ENCODE measurements around the gene SLC1A5. TPM values are rescaled to one million over a fixed set of nuclear protein-coding genes. Genes with fewer than 3 reads are reported as not detected.

SLC1A5 gene
- total RNA-seq, 1 experiment from 2014 or later, result 284 TPM

GRCh38 chr19:46818812-46819211 lies 30.4 kb upstream of the SLC1A5 start:
- no TSS peak for BruUV-seq (replicated peaks)
- H3K36me3 ChIP-seq (ENCODE audit: control insufficient read depth in 1 of 2, insufficient read depth in 2 of 2, low read length in 2 of 2), result no peaks in the 10 kb centered on the region
- H3K4me2 ChIP-seq (ENCODE audit: low read length), result no peak overlapping the region
- H3K4me3 ChIP-seq (replicated peaks in 1 of 2; ENCODE audit: low read depth in 1 of 2, low read length in 2 of 2), result no peak overlapping the region
- ChIA-PET POLR2A (no interaction called here), RAD21 (ENCODE audit: low non-redundant PET in 1 of 2, low total read pairs in 2 of 2, uncharacterized antibody in 2 of 2, unreplicated experiment in 2 of 2) (interaction anchor here in 1 of 2 experiments (0.7 kb wide), 1 partner anchor 13 kb away, joined by 4 read pairs; no protein-coding TSS in a partner anchor), CTCF (no interaction called here)
- H4K20me1 ChIP-seq (ENCODE audit: insufficient read depth), result no peaks in the 10 kb centered on the region
- H2AFZ ChIP-seq (ENCODE audit: low read depth, low read length, poor library complexity, severe bottlenecking), result no peak overlapping the region
- H3K79me2 ChIP-seq (ENCODE audit: insufficient read depth, low read length), result no peaks in the 10 kb centered on the region
- no peaks in the 10 kb centered on the region for H3K27me3 ChIP-seq (ENCODE audit: insufficient read depth, low read length)
- no peak for DNase-seq (ENCODE audit: low read depth, low spot score)
- H3K4me1 ChIP-seq (ENCODE audit: control insufficient read depth in 1 of 2, insufficient read depth in 2 of 2, low read length in 2 of 2), result peaks cover 12 to 36% of the 10 kb centered on the region in 2 experiments; a peak in 3 of 4 replicates
- intact Hi-C loops (cut with micrococcal nuclease), result no loop called here
- H3K9me2 ChIP-seq (ENCODE audit: insufficient read depth), result no peaks in the 10 kb centered on the region
- peak; percentile 35; the same call in 1 of the 2 replicates for ATAC-seq
- H3K27ac ChIP-seq (ENCODE audit: low read depth, low read length), result no peak overlapping the region
- TF ChIP-seq SP1 (IDR thresholded peaks at IDR 0.05; ENCODE audit: low read depth) (peak; percentile 32; the same call in 1 of the 2 replicates), ATF3 (IDR thresholded peaks at IDR 0.05) (no peak), ZBTB33 (IDR thresholded peaks at IDR 0.05; ENCODE audit: extremely low read depth, insufficient replicate concordance, low read length) (no peak)
- H3K9me3 ChIP-seq (ENCODE audit: control insufficient read depth in 1 of 2, insufficient read depth in 1 of 2, low read depth in 1 of 2, low read length in 2 of 2), result no peaks in the 10 kb centered on the region
- no peak overlapping the region for H3K9ac ChIP-seq (ENCODE audit: low read length)

GRCh38 chr19:46815833-46816627 lies 27.6 kb upstream of the SLC1A5 start:
- ATAC-seq (peak; percentile 70), DNase-seq (ENCODE audit: low read depth, low spot score) (peak; percentile 63)
- RAD21 ChIA-PET (ENCODE audit: low non-redundant PET in 1 of 2, low total read pairs in 2 of 2, uncharacterized antibody in 2 of 2, unreplicated experiment in 2 of 2), result no interaction called here
- no peaks in the 10 kb centered on the region for H3K9me3 ChIP-seq (ENCODE audit: control insufficient read depth in 1 of 2, insufficient read depth in 1 of 2, low read depth in 1 of 2, low read length in 2 of 2)
- H3K9ac ChIP-seq (ENCODE audit: low read length), result 0 out of 2 replicates have a peak overlapping the region, but pooled peaks have one; percentile 10
- H3K36me3 ChIP-seq (ENCODE audit: control insufficient read depth in 1 of 2, insufficient read depth in 2 of 2, low read length in 2 of 2), result no peaks in the 10 kb centered on the region
- peak overlapping the region; percentile 64 for H3K4me2 ChIP-seq (ENCODE audit: low read length)
- H3K27me3 ChIP-seq (ENCODE audit: insufficient read depth, low read length), result no peaks in the 10 kb centered on the region
- H3K4me3 ChIP-seq (replicated peaks in 1 of 2; ENCODE audit: low read depth in 1 of 2, low read length in 2 of 2), result no peak overlapping the region
- H3K9me2 ChIP-seq (ENCODE audit: insufficient read depth), result no peaks in the 10 kb centered on the region
- intact Hi-C loops (cut with micrococcal nuclease), result no loop called here
- BruUV-seq (replicated peaks), result no TSS peak
- peak overlapping the region; percentile 86 for H2AFZ ChIP-seq (ENCODE audit: low read depth, low read length, poor library complexity, severe bottlenecking)
- H3K4me1 ChIP-seq (ENCODE audit: control insufficient read depth in 1 of 2, insufficient read depth in 2 of 2, low read length in 2 of 2), result peaks cover 32 to 60% of the 10 kb centered on the region in 2 experiments
- no peak overlapping the region for H3K27ac ChIP-seq (ENCODE audit: low read depth, low read length)
- TF ChIP-seq CBX3 (IDR thresholded peaks at IDR 0.05; ENCODE audit: low read depth) (peak; percentile 42; the same call in 1 of the 2 replicates), TCF7L2 (IDR thresholded peaks at IDR 0.05; ENCODE audit: borderline replicate concordance, extremely low read depth, insufficient read depth, insufficient read length) (peak; percentile 75), SP1 (IDR thresholded peaks at IDR 0.05; ENCODE audit: low read depth) (peak; percentile 44), MAX (IDR thresholded peaks at IDR 0.05) (peak; percentile 81), EGR1 (IDR thresholded peaks at IDR 0.05; ENCODE audit: low read depth) (peak; percentile 36; the same call in 1 of the 2 replicates), JUND (IDR thresholded peaks at IDR 0.05) (no peak), SRF (IDR thresholded peaks at IDR 0.05; ENCODE audit: low read depth) (no peak), EZH2phosphoT487 (IDR thresholded peaks at IDR 0.05; ENCODE audit: borderline replicate concordance) (no peak), SIN3A (IDR thresholded peaks at IDR 0.05; ENCODE audit: low read depth) (0 out of 2 replicates have a peak, but pooled peaks have one; percentile 47)
- POLR2A ChIA-PET, result no interaction called here
- no peaks in the 10 kb centered on the region for H4K20me1 ChIP-seq (ENCODE audit: insufficient read depth)
- CTCF ChIA-PET, result no interaction called here
- H3K79me2 ChIP-seq (ENCODE audit: insufficient read depth, low read length), result no peaks in the 10 kb centered on the region

All from HCT116 (cell line).